Fibroblast of skin of left biceps (primary cell): Measurements from ENCODE around the gene MAP3K14.
"Not testable (repeated sequence)": the region's sequence is repeated elsewhere in the genome, so short reads cannot be mapped to it uniquely, and the experiment has no call there.

Experiments
- DNase-seq, 2 experiments: peaks; one replicate each; pipeline ENCODE4 v3.0.0-alpha.2; 2013; ENCODE audit warnings: low read depth in 2 of 2

Gene MAP3K14

GRCh38 chr17:45258981-45259380 lies 57.8 kb downstream of the MAP3K14 start:
- DNase-seq, result no peak

- no peak for DNase-seq
These were observed 59.7 kb downstream of the MAP3K14 start for GRCh38 chr17:45257115-45257514.

- no peak for DNase-seq
These were observed 60.5 kb downstream of the MAP3K14 start for GRCh38 chr17:45256114-45256966.

GRCh38 chr17:45255358-45255757 lies 61.5 kb downstream of the MAP3K14 start:
- no peak for DNase-seq

- DNase-seq, result no peak
These were observed 62.9 kb downstream of the MAP3K14 start for GRCh38 chr17:45253879-45254278.

- not testable (repeated sequence) for DNase-seq
These were observed 63.6 kb downstream of the MAP3K14 start for GRCh38 chr17:45253237-45253636.

- DNase-seq, result no peak
These were observed 64.9 kb downstream of the MAP3K14 start for GRCh38 chr17:45251931-45252330.

GRCh38 chr17:45248132-45248957 lies 68.5 kb downstream of the MAP3K14 start:
- no peak for DNase-seq

- DNase-seq, result no peak
These were observed 69.2 kb downstream of the MAP3K14 start for GRCh38 chr17:45247429-45248131.

- DNase-seq, result no peak
These were observed 69.9 kb downstream of the MAP3K14 start for GRCh38 chr17:45246861-45247428.

GRCh38 chr17:45246338-45246737 lies 70.5 kb downstream of the MAP3K14 start:
- no peak for DNase-seq

GRCh38 chr17:45244725-45245656 lies 71.8 kb downstream of the MAP3K14 start:
- DNase-seq, result no peak

GRCh38 chr17:45243750-45244149 lies 73.1 kb downstream of the MAP3K14 start:
- DNase-seq, result no peak

- no peak for DNase-seq
These were observed 74.8 kb downstream of the MAP3K14 start for GRCh38 chr17:45242029-45242414.

- DNase-seq, result no peak
These were observed 75.3 kb downstream of the MAP3K14 start for GRCh38 chr17:45241328-45242028.

GRCh38 chr17:45240905-45241327 lies 75.9 kb downstream of the MAP3K14 start:
- DNase-seq, result no peak

GRCh38 chr17:45238155-45238774 lies 78.6 kb downstream of the MAP3K14 start:
- DNase-seq, result no peak

GRCh38 chr17:45237686-45238085 lies 79.1 kb downstream of the MAP3K14 start:
- no peak for DNase-seq

GRCh38 chr17:45236282-45236606 lies 80.6 kb downstream of the MAP3K14 start:
- DNase-seq, result no peak
